ENCODE data around the gene FXN. TPM values are rescaled to one million over a fixed set of nuclear protein-coding genes. Genes with fewer than 3 reads are reported as not detected.

FXN gene
- total and polyA plus RNA-seq, 10 donors, result 11.1 to 25.3 (median 15.8) TPM

- 92 to 95% (median 95%) methylated on average over 8 of the region's 8 CpGs for WGBS, 5 donors
- no peaks in the 10 kb centered on the region for H3K27me3 ChIP-seq (replicated peaks in 1 of 7)
- no peak overlapping the region for H3K4me3 ChIP-seq
- TF ChIP-seq POLR2A (IDR thresholded peaks at IDR 0.05) (no peak), POLR2AphosphoS5 (IDR thresholded peaks at IDR 0.05) (no peak), CTCF (IDR thresholded peaks at IDR 0.05 in 8 of 11, conservative IDR thresholded peaks at IDR 0.05 in 3 of 11) (no peak)
- intact Hi-C loops (cut with DNase I; ENCODE audit: low total_unique reads), result no loop called here
- no peaks in the 10 kb centered on the region for H3K36me3 ChIP-seq
- peaks cover 0 to 10% (median 0%) of the 10 kb centered on the region in 6 donors for H3K4me1 ChIP-seq
- no peaks in the 10 kb centered on the region for H3K9me3 ChIP-seq
- H3K27ac ChIP-seq, result no peak overlapping the region
- no peak for DNase-seq
These were observed 15.0 kb upstream of the FXN start for GRCh38 chr9:69020301-69021145.

GRCh38 chr9:69023650-69024049 lies 11.9 kb upstream of the FXN start:
- WGBS, 5 donors, result 56 to 84% (median 75%) methylated on average over 7 of the region's 7 CpGs
- TF ChIP-seq POLR2A (IDR thresholded peaks at IDR 0.05), result no peak
- no peak for TF ChIP-seq CTCF (IDR thresholded peaks at IDR 0.05 in 8 of 11, conservative IDR thresholded peaks at IDR 0.05 in 3 of 11)
- TF ChIP-seq POLR2AphosphoS5 (IDR thresholded peaks at IDR 0.05), result no peak
- intact Hi-C loops (cut with DNase I; ENCODE audit: low total_unique reads), result no loop called here

GRCh38 chr9:69027355-69028097 lies 8.0 kb upstream of the FXN start:
- Histone ChIP-seq H3K4me3 (no peak overlapping the region), H3K9me3 (peaks cover 0 to 6% (median 0%) of the 10 kb centered on the region in 8 donors), H3K27me3 (replicated peaks in 1 of 7) (no peaks in the 10 kb centered on the region), H3K4me1 (peaks cover 0 to 21% (median 12%) of the 10 kb centered on the region in 6 donors), H3K36me3 (no peaks in the 10 kb centered on the region), H3K27ac (no peak overlapping the region)
- DNase-seq, result no peak
- intact Hi-C loops (cut with DNase I; ENCODE audit: low total_unique reads), result no loop called here
- 52 to 63% (median 56%) methylated on average over 5 of the region's 5 CpGs for WGBS, 5 donors
- TF ChIP-seq POLR2A (IDR thresholded peaks at IDR 0.05) (no peak), CTCF (IDR thresholded peaks at IDR 0.05 in 8 of 11, conservative IDR thresholded peaks at IDR 0.05 in 3 of 11) (peak; percentile 36 to 86 (median 74)), POLR2AphosphoS5 (IDR thresholded peaks at IDR 0.05) (no peak)

More at GRCh38 chr9:69023650-69024049, 11.9 kb upstream of the FXN start:
- Histone ChIP-seq H3K36me3 (no peaks in the 10 kb centered on the region), H3K9me3 (no peaks in the 10 kb centered on the region), H3K4me3 (no peak overlapping the region), H3K27me3 (replicated peaks in 1 of 7) (no peaks in the 10 kb centered on the region), H3K27ac (no peak overlapping the region), H3K4me1 (peaks cover 0 to 27% (median 10%) of the 10 kb centered on the region in 6 donors)
- DNase-seq, result no peak

- Histone ChIP-seq H3K27me3 (replicated peaks in 1 of 7) (no peaks in the 10 kb centered on the region), H3K4me1 (peaks cover 0 to 21% (median 12%) of the 10 kb centered on the region in 6 donors), H3K36me3 (no peaks in the 10 kb centered on the region), H3K27ac (no peak overlapping the region), H3K4me3 (no peak overlapping the region), H3K9me3 (peaks cover 0 to 6% (median 0%) of the 10 kb centered on the region in 8 donors)
- DNase-seq, result no peak
- TF ChIP-seq POLR2AphosphoS5 (IDR thresholded peaks at IDR 0.05), result no peak
- TF ChIP-seq CTCF (IDR thresholded peaks at IDR 0.05 in 8 of 11, conservative IDR thresholded peaks at IDR 0.05 in 3 of 11), result no peak
- no peak for TF ChIP-seq POLR2A (IDR thresholded peaks at IDR 0.05)
- intact Hi-C loops (cut with DNase I; ENCODE audit: low total_unique reads), result no loop called here
- 32 to 56% (median 47%) methylated on average over 2 of the region's 2 CpGs for WGBS, 5 donors
These were observed 6.8 kb upstream of the FXN start for GRCh38 chr9:69028754-69029153.
